ENCODE measurements around the gene NEMP1.

GRCh38 chr12:57048423-57049118, 30.0 kb downstream of the NEMP1 start:
- TF ChIP-seq POLR2A (IDR thresholded peaks at IDR 0.05; ENCODE audit: low read depth, low read length), result no peak
- no peak for TF ChIP-seq TAF1 (IDR thresholded peaks at IDR 0.05; ENCODE audit: borderline replicate concordance, low read depth, low read length)

All from GM12892 (cell line).